ENCODE results near the gene FAM120B. TPM values are rescaled to one million over a fixed set of nuclear protein-coding genes. Genes with fewer than 3 reads are reported as not detected.
A peak's percentile ranks its signal among the peaks of the same experiment; 100 is the strongest.
"Not testable (repeated sequence)": the region's sequence is repeated elsewhere in the genome, so short reads cannot be mapped to it uniquely, and the experiment has no call there.

The FAM120B gene, protein sequence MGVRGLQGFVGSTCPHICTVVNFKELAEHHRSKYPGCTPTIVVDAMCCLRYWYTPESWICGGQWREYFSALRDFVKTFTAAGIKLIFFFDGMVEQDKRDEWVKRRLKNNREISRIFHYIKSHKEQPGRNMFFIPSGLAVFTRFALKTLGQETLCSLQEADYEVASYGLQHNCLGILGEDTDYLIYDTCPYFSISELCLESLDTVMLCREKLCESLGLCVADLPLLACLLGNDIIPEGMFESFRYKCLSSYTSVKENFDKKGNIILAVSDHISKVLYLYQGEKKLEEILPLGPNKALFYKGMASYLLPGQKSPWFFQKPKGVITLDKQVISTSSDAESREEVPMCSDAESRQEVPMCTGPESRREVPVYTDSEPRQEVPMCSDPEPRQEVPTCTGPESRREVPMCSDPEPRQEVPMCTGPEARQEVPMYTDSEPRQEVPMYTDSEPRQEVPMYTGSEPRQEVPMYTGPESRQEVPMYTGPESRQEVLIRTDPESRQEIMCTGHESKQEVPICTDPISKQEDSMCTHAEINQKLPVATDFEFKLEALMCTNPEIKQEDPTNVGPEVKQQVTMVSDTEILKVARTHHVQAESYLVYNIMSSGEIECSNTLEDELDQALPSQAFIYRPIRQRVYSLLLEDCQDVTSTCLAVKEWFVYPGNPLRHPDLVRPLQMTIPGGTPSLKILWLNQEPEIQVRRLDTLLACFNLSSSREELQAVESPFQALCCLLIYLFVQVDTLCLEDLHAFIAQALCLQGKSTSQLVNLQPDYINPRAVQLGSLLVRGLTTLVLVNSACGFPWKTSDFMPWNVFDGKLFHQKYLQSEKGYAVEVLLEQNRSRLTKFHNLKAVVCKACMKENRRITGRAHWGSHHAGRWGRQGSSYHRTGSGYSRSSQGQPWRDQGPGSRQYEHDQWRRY
- total RNA-seq, result 38.9 TPM

DNA sequence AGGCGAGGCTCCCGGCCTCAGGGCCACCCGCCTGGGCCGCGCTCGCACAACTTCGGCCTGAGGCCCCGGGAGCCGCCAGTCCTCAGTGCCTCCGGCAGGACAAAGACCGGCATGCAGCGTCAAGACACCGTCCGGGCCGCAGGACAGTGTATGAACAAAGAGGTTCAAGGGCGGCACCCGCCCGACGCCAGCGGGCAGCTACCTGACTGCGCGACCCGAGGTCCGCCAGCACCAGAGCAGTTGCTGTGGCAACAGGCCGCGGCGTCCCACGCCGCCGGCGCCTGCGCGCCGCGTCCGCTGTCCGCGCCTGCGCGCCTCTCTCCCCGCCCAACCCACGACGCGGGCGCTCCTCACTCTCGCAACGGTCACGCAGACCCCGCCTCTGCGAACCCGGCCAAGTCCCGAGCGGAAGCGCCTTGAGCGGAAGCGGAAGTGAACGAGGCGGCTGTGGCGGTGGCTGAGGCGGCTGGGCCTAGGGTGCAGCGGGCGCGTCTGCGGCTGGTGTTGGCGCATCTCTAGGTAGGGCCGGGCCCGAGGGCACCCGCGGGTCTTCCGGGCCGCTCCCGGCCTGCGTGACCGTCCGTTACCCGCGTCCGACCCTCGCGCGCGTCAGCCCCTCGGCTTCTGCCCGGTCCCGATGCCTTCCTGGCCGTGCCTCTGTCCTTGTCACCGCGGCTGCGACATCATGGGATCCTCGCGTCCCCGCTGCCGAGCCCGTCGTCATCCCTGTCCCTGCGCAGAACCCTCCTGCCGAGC, at the start of gene FAM120B:
Gene FAM120B (plus strand): TSS at position 435 of the 756 bp plus-strand sequence. CDS start 10,633 bp downstream, outside the sequence.
- DNase-seq (ENCODE audit: low spot score), result peak; percentile 97

DNA sequence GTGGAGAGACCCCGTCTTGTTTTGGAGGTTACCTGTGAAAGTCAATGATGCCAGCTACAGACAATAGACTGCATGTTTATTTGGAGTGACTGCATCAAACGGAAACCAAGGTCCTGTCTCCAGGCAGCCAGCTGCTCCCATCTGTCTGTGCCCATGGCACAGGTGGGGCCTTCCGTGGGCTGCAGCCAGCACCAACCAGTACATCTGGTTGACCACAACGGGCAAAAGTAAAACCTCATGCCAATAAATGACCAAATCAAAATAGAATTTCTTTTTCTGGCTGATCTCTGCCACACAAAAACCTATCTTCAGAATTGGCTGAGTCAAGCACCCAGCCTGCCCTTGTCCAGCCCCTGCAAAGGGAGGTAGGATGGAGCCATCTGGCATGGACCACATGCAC, 49.2 kb upstream of the FAM120B start:
- DNase-seq (ENCODE audit: low spot score), result no peak

DNA sequence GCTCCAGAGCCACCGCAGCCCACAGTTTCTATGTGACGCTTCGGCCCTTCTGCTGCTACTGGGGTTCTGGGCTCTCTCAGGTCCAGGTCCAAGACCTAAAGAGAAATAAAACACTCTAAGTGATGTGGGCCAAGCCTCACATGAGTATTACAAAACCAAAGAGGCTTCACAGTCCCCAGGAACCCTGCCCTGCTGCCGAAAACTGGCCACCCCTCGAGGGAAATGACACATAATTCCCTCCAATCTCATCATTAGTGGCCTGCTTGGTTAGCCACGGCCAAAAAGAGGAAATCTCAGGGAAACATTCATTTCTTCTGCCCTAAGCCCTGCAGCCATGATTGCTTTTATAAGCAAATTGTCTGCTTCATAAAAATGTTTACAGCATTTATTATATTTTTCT, 48.2 kb upstream of the FAM120B start:
- no peak for DNase-seq (ENCODE audit: low spot score)

DNA sequence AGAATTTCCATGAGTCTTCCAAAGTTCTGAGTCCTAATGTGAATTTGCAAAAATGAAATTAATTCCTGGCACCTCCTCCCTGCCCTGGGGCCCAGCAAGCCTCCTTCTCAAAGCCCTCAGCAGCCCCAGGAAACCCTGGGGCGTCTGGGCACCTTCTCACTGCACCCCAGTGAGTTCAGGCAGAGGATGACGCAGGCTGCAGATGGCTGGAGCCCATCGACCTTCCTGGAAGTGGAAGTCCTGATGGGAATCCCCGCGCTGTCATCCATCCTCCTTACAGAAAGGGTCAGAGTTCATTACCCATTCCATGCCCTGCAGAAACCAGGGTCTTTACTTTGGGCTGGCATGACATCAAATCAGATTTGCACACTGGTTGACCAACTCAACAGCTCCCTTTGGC, 47.3 kb upstream of the FAM120B start:
- no peak for DNase-seq (ENCODE audit: low spot score)

DNA sequence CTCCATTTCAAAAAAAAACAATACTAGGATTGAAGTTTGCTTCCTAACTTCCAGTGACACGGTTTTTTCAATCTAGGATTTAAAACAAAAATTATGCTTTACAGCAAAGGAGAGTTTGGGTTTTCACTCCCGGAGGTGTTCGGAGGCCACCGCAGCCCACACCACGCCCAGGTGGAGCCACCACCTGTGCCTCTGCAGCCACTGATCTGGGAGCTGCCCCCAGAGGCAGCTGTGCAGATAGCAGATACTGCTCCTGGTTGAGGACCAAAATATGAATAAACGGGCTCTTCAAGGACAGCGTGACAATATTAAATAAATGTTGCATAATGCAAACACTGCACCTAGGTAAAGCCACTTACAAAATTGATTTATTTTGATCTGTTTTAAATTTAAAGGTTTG, 45.9 kb upstream of the FAM120B start:
- DNase-seq (ENCODE audit: low spot score), result no peak

DNA sequence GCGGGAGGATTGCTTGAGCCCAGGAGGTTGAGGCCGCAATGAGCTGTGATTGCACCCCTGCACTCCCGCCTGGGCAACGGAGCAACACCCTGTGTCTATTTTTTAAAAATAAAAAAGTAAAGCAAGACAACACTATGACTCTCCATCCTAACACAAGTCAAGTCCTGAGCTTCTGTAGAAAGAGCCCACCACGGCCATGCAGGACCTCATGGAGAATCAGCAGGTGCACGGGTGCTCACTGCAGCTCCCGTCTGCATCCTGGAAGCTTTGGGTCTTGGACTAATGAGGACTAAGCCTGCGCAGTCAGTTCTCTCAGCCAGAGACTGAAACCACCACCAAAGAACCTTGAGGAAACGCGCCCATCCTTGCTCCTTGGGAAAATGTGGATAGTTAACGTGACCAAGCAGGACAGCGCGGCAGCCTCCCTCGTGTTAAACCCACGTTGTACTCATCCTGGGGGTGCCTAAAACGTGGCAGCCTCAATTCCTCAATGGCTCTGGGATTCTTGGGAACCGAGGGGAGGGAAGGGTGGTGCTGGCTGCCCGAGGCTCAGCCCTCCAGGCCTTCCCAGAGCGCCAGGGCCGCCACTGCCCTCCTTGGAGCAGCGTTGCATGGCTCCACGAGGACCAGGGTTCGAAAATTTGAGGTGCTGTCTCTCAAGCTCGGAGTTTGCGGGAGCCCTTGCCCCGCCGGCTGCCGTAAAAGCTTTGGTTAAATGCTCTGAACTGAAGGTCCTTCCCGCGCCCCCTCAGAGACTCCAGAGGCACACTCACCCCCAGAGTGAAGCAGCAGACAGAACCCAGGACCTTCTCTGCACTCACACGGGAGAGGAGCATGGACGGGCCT, 44.7 kb upstream of the FAM120B start:
- no peak for DNase-seq (ENCODE audit: low spot score)

DNA sequence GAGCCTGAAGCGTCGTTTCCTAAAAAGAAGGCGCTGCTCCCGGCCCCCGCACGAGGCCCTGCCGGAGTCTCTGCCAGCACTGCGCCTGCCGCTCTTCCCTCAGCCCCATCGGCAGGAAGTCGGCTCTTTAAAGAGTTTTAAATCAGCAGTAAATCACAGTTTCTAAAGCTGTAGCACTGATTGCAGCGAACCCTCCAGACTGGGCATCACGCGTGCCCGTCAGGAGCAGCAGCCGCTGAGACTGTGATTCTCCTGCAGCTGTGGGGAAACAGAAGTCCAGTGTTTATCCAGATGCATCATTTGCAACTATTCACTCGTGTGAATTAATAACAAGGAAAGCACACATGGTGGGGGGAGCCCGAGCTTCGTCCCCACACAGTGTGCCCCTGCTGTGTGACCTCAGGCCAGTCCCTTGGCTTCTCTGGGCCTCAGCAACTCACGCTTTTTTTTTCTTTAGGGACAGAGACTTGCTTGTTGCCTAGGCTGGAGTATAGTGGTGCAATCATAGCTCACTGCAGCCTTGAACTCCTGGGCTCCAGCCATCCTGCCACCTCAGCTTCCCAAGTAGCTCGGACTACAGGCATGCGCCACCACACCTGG, 44.0 kb upstream of the FAM120B start:
- DNase-seq (ENCODE audit: low spot score), result no peak

DNA sequence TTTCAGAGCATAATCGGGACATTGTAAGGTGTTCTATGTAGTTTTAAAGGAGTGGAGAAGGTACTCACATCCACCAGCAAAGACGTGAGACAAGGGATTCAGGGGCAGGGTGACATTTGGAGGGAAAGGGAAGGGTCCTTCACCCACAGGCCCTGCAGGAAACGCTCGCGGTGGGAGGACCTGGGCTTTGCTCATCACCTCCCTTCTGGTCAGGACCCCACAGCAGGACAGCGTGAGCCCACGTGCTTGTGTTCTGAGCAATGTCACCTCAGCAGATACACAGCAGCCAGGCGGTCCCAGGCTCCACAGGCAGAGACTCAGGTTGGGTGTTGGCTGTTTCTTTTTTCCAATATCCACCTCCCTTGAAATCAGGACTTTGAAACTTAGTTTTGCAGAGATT, 43.1 kb upstream of the FAM120B start:
- DNase-seq (ENCODE audit: low spot score), result no peak

DNA sequence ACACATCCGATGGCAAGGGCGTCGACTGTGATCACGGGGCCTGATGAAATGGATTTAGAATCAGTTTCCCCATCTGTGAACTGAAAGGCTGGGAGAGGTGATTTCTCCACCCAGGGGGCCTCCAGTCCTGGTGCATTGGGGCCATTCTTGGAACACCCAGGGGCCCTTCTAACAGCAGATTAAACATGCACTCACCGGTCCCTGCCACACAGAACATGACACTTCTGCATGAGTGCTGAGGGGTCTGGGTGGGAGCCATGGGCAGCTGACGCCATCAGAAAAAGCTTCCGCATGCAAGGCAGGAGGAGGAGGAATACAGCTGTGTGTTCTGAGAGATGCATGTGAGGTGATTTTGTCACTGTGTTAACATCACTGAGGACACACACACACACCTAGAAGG, 42.5 kb upstream of the FAM120B start:
- DNase-seq (ENCODE audit: low spot score), result no peak

DNA sequence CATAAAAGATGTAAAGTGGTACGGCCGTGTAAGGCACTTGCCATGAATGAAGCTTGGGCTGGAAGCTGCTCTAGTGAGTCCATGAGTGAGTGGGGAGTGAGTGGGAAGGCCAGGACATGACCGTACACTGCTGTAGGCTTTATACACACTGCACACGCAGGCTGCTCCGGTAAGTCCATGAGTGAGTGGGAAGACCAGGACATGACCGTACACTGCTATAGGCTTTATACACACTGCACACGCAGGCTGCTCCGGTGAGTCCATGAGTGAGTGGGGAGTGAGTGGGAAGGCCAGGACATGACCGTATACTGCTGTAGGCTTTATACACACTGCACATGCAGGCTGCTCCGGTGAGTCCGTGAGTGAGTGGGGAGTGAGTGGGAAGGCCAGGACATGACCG, 41.9 kb upstream of the FAM120B start:
- DNase-seq (ENCODE audit: low spot score), result not testable (repeated sequence)

DNA sequence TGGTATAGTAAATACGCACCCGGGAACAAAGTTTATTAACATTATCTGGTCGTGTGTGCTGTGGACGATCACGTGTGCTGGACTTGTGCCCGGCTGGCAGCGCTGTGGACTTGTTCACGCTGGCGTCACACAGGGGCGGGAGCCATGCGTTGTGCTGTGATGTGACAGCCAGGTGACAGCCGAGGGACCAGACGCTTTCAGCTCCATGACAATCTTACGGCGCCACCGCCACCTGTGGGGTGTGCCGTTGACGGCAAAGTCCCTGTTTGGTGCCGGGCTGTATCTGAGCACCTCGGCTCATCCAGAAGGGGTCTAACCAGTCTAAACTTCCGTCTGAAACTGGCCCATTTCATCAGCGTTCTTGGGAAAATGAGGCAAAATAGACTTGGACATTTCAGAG, 40.9 kb upstream of the FAM120B start:
- DNase-seq (ENCODE audit: low spot score), result peak; percentile 88

DNA sequence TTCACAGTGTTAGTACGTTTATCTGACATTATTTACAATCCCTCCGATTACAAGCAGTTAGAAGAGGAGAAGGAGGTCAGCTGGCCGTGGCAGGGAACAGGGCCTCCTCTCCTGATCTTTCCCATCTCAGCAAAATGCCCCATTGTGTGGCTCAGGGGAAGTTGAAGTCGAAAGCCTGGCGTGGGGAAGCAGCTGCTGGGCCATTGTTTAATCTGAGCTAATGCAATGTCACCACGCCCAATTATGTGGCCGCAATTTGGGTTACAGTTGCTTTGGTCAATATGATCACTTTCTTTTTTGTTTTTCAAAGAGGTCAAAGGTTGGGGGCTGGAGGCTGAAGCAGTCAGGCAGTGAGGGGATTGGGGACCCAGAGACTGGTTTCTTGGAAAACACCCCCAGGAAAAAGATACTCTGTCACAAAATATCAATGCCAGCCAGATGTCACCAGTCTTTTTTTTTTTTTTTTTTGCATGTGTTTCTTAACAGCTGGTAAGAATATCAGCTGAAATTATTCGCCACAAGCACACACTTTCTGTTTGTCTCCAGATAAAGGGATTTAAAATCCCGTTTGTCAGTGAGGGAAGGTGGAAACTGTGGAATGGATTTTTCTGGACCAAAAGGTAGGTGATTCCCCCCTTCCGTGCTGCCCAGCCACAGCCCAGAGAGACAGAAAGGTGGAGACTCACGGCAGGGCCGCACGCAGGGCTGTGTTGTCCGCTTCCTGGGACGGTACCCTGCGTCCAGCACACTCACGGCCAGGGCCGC, 40.3 kb upstream of the FAM120B start:
- no peak for DNase-seq (ENCODE audit: low spot score)

DNA sequence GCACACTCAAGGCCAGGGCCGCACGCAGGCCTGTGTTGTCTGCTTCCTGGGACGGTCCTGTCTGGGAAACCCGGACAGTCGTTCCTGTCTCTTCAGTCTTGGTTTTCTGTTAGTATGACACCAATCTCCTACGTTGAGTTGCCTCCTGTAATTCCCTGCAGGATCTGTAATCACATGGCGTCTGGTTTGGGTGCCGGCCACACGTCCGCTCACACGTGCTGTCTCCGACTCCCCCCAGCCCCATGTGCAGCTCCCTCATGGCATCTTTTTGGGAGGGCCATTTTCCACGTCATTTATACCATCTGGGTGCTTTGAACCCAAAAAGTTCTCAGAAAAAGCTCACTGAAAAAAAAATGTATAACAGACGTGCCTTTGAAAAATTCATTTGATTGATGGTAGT, 38.9 kb upstream of the FAM120B start:
- DNase-seq (ENCODE audit: low spot score), result no peak

DNA sequence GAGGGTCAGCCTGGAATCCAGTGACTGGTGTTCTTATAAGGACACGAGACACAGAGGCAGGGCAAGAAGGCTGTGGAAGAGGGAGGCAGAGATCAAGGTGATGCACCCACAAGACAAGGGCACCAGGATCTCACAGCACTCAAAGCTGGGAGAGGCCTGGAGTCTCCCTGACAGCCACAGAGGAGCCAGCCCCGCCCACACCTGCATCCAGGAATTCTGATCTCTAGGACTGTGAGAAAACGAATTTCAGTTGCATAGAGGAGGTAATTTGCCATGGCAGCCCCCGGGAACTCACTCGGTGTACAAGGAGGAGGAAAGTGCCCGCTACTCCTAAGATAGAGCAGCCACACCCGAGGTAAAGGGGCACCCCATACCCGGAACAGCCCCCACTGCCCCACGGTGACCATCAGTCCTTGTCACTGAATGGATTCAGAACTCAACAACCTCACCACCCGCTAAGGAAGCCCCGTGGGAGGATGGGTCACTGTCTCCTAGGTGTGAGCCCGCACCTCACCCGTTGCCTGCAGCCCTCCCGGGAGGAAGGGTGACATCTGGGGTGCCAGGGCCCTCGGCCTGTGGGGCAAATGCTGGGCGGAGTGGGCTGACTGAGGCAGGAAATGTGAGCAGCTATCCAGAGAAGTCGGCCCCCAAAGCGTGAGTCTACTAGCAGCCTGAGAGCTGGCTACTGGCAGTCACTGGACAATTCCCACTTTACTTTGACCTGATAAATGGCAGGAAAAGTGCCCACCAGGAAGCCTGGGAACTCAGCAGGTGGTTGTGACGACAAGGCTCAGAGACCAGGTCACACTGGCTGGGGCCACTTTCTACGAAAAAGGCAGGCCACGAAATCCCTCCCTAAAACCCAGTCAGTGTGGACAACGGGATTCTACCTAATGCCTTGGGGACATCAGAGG, 38.1 kb upstream of the FAM120B start:
- DNase-seq (ENCODE audit: low spot score), result no peak

DNA sequence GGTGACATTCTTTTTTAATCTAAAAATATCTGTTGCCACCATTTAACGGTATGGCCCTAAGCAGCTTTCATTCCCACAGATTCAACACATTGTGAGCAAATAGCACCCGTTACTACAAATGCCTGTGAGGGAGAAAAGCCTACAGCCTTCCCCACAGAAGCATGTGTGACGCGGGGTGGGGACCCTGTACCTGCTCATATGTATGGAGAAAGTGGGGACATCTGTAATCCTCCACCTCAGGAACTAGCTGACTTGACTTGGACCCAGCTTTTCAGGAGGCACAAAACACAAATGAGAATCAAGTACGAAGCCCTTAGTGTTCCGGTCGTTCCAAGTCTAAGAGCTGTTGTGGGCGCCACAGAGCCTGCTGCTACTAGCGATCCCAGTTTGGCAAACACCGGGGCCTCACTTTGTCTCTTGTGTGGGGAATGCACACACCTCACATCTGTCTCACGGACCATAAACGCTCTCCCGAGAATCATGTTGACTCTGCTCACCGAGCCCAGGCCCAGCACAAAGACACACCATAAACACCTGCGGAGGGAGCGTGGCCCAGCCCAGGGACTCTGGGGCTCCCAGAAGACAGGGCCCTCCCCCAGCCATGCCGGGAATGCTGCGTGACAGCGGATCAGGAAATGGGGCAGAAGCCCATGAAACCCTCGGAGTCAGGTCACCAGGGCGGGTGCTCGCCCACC, 37.3 kb upstream of the FAM120B start:
- no peak for DNase-seq (ENCODE audit: low spot score)

DNA sequence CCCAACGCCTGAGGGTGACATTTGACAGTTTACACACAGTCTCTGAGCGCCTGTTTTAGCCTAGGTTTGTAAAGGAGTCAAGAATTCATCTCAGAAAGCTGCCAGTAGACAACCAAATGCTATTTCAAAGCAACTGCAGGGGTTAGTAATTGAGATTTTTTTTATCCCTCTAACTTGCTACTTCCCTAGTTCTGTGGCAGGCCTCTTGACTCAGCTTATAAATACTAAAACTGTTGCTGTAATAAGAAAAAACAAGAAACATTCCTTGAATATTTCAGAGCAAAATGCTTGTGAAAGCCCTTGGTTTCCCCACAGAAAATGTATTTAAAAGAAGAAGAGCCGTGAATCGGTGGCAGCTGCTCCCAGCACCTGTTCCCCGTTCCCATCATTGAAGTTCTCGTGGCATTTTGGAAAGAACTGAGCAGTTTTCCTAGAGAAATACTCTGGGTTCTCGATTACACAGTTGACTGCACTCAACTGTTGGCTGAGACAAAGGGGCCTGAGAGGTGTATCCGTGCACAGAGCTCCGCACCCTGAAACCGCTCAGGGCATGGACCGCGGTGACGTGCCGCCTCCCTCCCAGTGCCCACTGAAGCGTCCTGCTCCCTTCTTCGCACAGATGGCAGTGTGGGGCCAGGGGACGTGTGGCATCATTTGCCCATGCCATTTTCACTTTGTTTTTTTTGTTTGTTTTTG, 36.6 kb upstream of the FAM120B start:
- no peak for DNase-seq (ENCODE audit: low spot score)

DNA sequence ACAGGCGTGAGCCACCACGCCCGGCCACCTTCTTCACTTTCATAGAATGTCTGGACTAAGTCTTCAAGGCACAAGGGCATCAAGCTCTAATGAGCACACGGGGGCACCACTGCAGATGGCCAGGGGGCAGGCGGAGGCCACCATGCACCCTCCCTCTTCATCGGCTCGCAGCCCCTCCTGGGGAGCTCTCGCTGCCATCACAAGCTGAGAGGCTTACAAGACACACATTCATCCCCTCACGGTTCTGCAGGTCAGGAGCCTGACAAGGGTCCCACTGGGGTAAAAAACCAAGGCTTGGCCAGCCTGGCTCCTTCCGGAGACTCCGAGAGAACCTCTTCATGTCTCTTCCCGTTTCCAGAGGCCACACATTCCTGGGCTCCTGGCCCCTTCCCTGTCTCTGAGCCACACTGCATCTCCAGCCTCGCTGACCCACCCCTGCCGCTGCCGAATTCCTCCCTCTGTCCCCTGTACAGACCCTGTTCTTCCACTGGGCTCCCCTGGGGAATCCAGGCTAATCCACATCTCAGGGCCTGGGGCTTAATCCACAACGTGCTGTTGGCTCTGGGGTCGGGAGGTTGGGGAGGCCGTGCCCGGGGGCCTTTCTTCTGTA, 35.5 kb upstream of the FAM120B start:
- DNase-seq (ENCODE audit: low spot score), result no peak
